Measurements from ENCODE around the gene RASA3.

DNA sequence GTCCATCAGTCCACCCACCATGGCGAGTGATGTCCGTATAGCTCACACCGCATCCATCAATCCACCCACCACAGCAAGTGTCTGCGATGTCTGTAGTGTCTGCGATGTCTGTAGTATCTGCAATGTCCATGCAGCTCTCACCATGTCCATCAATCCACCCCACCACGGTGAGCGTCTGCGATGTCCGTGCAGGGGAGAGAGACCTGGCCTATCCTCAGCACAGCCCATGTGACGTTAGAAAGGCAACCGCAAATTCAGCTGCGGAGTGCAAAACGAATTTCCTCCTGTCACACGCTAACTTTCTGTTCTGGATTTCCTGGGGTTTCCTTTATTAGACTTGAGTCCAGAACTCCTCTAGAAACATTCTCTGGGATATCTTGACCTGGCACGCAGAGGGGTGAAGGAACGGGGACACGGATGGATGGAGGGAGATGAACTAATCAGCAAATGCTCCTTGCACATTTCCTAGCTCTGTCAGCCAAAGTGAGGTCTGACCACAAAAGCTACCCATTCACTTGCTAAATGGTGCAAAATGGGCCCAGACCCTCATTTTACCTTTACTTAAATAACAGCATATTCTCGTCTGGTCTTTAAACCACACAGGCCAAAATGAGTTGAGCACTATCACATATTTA is 18.3 kb downstream of the RASA3 start:
- no peak for TF ChIP-seq POLR2A (IDR thresholded peaks at IDR 0.05)
- TF ChIP-seq, protein P1, sequence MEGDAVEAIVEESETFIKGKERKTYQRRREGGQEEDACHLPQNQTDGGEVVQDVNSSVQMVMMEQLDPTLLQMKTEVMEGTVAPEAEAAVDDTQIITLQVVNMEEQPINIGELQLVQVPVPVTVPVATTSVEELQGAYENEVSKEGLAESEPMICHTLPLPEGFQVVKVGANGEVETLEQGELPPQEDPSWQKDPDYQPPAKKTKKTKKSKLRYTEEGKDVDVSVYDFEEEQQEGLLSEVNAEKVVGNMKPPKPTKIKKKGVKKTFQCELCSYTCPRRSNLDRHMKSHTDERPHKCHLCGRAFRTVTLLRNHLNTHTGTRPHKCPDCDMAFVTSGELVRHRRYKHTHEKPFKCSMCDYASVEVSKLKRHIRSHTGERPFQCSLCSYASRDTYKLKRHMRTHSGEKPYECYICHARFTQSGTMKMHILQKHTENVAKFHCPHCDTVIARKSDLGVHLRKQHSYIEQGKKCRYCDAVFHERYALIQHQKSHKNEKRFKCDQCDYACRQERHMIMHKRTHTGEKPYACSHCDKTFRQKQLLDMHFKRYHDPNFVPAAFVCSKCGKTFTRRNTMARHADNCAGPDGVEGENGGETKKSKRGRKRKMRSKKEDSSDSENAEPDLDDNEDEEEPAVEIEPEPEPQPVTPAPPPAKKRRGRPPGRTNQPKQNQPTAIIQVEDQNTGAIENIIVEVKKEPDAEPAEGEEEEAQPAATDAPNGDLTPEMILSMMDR (IDR thresholded peaks at IDR 0.05): no peak
